ENCODE data around the gene CTTNBP2.

DNA sequence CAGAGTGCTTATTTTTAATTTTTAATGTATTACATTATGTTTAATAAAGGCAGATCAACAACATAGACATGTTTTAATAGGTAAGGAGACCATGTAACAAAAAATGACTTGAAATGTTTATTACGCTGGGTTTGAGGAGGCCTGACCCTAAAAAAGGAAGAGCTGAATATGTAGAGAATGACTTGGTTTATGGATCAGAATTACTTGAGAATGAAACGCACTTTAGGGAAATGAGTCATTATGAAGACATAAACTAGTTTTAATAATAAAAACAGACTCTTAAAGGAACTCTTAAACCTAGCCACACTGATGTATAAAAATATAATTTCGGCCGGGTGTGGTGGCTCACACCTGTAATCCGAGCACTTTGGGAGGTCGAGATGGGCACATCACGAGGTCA lies 56.5 kb downstream of the CTTNBP2 start:
- TF ChIP-seq EZH2 (IDR thresholded peaks at IDR 0.05; ENCODE audit: borderline replicate concordance, control insufficient read depth, low read depth, low read length), result no peak
- TF ChIP-seq ZZZ3 (IDR thresholded peaks at IDR 0.05; ENCODE audit: control insufficient read depth, insufficient read length, low read depth), result no peak
